ENCODE data around the gene GINS2. TPM values are rescaled to one million over a fixed set of nuclear protein-coding genes. Genes with fewer than 3 reads are reported as not detected.

The GINS2 gene
- total RNA-seq, 2 experiments from 2014 or later = 74.3 to 142 TPM

DNA sequence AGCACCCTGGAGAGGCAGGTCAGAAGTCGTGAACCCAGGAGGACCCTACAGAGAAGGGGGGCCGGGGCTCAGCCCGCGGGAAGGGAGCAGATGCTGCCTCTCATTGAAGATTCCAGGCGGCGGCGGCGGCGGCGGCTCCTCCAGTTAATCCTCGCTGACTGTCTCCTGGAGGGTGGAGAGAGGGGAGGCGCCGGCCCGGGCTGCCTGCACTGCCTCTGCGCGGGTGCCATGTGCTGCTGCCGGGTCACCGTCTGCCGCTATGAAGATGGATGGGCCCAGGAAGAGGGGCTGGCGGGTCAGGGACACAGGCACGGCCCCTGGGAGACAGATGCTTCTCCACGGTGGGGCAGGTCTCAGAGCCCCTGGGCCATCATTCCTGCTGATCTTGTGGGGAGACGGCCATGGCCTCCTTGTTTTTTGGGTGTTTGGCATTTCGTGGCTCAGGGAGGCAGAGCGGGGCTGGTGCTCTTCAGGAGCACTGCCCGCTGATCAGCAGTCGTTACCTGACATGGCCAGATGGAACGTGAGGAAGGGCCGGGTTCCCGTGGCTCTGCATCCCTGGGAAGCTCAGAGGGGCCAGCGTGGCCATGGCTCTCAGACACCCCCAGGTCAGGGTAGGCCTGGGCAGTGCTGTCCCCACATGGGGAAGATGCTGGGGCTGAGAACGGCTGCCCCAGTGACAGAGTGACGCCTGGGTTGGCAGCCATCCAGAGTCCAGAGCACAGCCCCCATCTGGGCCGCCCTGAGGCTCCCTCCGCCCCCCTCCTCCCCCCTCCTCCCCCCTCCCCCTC lies 36.1 kb downstream of the GINS2 start:
- intact Hi-C loops (cut with micrococcal nuclease; ENCODE audit: unreplicated experiment) = no loop called here
- ChIA-PET CTCF (ENCODE audit: unreplicated experiment) (no interaction called here), POLR2A (no interaction called here)
- H3K36me3 ChIP-seq (ENCODE audit: insufficient read depth, low read length) = peaks cover 83% of the 10 kb centered on the region
- H3K79me2 ChIP-seq (ENCODE audit: insufficient read depth, low read depth, low read length) = no peaks in the 10 kb centered on the region
- H3K4me1 ChIP-seq (ENCODE audit: insufficient read depth, low read length, poor library complexity, severe bottlenecking) = peaks cover 12% of the 10 kb centered on the region
- TF ChIP-seq, protein P1, sequence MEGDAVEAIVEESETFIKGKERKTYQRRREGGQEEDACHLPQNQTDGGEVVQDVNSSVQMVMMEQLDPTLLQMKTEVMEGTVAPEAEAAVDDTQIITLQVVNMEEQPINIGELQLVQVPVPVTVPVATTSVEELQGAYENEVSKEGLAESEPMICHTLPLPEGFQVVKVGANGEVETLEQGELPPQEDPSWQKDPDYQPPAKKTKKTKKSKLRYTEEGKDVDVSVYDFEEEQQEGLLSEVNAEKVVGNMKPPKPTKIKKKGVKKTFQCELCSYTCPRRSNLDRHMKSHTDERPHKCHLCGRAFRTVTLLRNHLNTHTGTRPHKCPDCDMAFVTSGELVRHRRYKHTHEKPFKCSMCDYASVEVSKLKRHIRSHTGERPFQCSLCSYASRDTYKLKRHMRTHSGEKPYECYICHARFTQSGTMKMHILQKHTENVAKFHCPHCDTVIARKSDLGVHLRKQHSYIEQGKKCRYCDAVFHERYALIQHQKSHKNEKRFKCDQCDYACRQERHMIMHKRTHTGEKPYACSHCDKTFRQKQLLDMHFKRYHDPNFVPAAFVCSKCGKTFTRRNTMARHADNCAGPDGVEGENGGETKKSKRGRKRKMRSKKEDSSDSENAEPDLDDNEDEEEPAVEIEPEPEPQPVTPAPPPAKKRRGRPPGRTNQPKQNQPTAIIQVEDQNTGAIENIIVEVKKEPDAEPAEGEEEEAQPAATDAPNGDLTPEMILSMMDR (conservative IDR thresholded peaks at IDR 0.05; ENCODE audit: low read length) = no peak
- TF ChIP-seq EZH2phosphoT487 (IDR thresholded peaks at IDR 0.05; ENCODE audit: borderline replicate concordance, low read depth, low read length) = no peak
- H3K4me3 ChIP-seq (ENCODE audit: low read depth, low read length, poor library complexity, severe bottlenecking) = no peak overlapping the region
- no peak overlapping the region for H2AFZ ChIP-seq (ENCODE audit: low read length)
- H4K20me1 ChIP-seq (ENCODE audit: insufficient read depth, low read length) = no peaks in the 10 kb centered on the region
- no peaks in the 10 kb centered on the region for H3K9me2 ChIP-seq (ENCODE audit: insufficient read depth, low read length)
- peak; percentile 12 for DNase-seq (ENCODE audit: low spot score)
- no peak overlapping the region for H3K27ac ChIP-seq (ENCODE audit: low read depth, low read length, poor library complexity, severe bottlenecking)
- BruUV-seq (replicated peaks) = no TSS peak
- no peak overlapping the region for H3K4me2 ChIP-seq (ENCODE audit: low read length)
- no peaks in the 10 kb centered on the region for H3K9me3 ChIP-seq (ENCODE audit: low read length)

- Histone ChIP-seq H3K4me2 (ENCODE audit: low read length) (peak overlapping the region; percentile 21; the same call in 1 of the 2 replicates), H3K4me3 (ENCODE audit: low read depth, low read length, poor library complexity, severe bottlenecking) (no peak overlapping the region), H3K9me2 (ENCODE audit: insufficient read depth, low read length) (no peaks in the 10 kb centered on the region), H2AFZ (ENCODE audit: low read length) (no peak overlapping the region), H3K36me3 (ENCODE audit: insufficient read depth, low read length) (peaks cover 75% of the 10 kb centered on the region), H3K79me2 (ENCODE audit: insufficient read depth, low read depth, low read length) (no peaks in the 10 kb centered on the region), H3K4me1 (ENCODE audit: insufficient read depth, low read length, poor library complexity, severe bottlenecking) (peaks cover 12% of the 10 kb centered on the region), H4K20me1 (ENCODE audit: insufficient read depth, low read length) (no peaks in the 10 kb centered on the region), H3K27ac (ENCODE audit: low read depth, low read length, poor library complexity, severe bottlenecking) (no peak overlapping the region), H3K9me3 (ENCODE audit: low read length) (no peaks in the 10 kb centered on the region)
- TF ChIP-seq, protein P1 (conservative IDR thresholded peaks at IDR 0.05; ENCODE audit: low read length) = no peak
- TF ChIP-seq EZH2phosphoT487 (IDR thresholded peaks at IDR 0.05; ENCODE audit: borderline replicate concordance, low read depth, low read length) = no peak
- BruUV-seq (replicated peaks) = no TSS peak
- ChIA-PET CTCF (ENCODE audit: unreplicated experiment) (no interaction called here), POLR2A (no interaction called here)
- intact Hi-C loops (cut with micrococcal nuclease; ENCODE audit: unreplicated experiment) = no loop called here
- DNase-seq (ENCODE audit: low spot score) = no peak
These were observed 36.9 kb downstream of the GINS2 start for GRCh38 chr16:85651629-85652430.

All from OCI-LY7 (cell line).